H1 (cell line): Measurements from ENCODE around the gene ZNF23. TPM values are rescaled to one million over a fixed set of nuclear protein-coding genes. Genes with fewer than 3 reads are reported as not detected.

ENCODE experiments used
- CHD7 ChIP-seq: fragments of 300-600 bp; sonication (generic); IDR thresholded peaks from 2 replicates; pipeline ENCODE4 v1.7.1; 2012; ENCODE audit warnings: low read length, moderate library complexity, mild to moderate bottlenecking, inconsistent platforms; ENCODE audit not compliant: insufficient replicate concordance
- HDAC2 ChIP-seq, 2 experiments: fragments of 300-600 bp in 1 of 2; sonication (generic) in 1 of 2; IDR thresholded peaks; 2 replicates each; pipeline ENCODE4 v1.6.1; 2011 to 2012; ENCODE audit warnings: low read depth in 2 of 2, low read length in 2 of 2, mild to moderate bottlenecking in 2 of 2, moderate library complexity in 2 of 2, borderline replicate concordance in 1 of 2, inconsistent platforms in 1 of 2
- POU5F1 ChIP-seq: IDR thresholded peaks from 2 replicates; pipeline ENCODE4 v1.6.1; 2011; ENCODE audit warnings: low read depth, mild to moderate bottlenecking, low read length, moderate library complexity
- SRF ChIP-seq: IDR thresholded peaks from 2 replicates; pipeline ENCODE4 v1.6.1; 2011; ENCODE audit warnings: mild to moderate bottlenecking, low read depth, low read length, moderate library complexity
- polyA plus RNA-seq, 7 experiments: library from polyadenylated mRNA; depleted of rRNA in 3 of 7; stranded (reverse) in 5 of 7; unstranded in 2 of 7; fragments of >200 nt in 5 of 7; fragments of 200-250 nt in 2 of 7; gene quantifications; 1 replicate in 5 of 7; 2 replicates in 1 of 7; 4 replicates in 1 of 7; pipeline versions ENCODE4 v1.2.1 to v1.2.3, GENCODE V29; 2011 to 2013; ENCODE audit warnings: missing spikeins in 2 of 7, mixed read lengths in 2 of 7
- total RNA-seq: library from RNA; stranded (reverse); fragmentation: NEBNext Ultra II Directional; extraction: Animal tissue kit (Norgen Biotek cat#: 25700); gene quantifications from 2 replicates; pipeline ENCODE4 v1.2.1, GENCODE V29; 2021

Gene ZNF23
- total and polyA plus RNA-seq, 2 of the 8 experiments (the other 6 are each of a cell fraction or from before 2014, with no cell fraction given): 2.4 to 10.2 TPM

GRCh38 chr16:71480956-71481355, 18.9 kb upstream of the ZNF23 start (continued):
- TF ChIP-seq CHD7: no peak
- TF ChIP-seq HDAC2 (IDR thresholded peaks at IDR 0.05; ENCODE audit: borderline replicate concordance in 1 of 2, low read depth in 2 of 2, low read length in 2 of 2): no peak
- TF ChIP-seq SRF: no peak
- no peak for TF ChIP-seq POU5F1
